Measurements from ENCODE around the gene PLVAP.

- TF ChIP-seq CTCF (IDR thresholded peaks at IDR 0.05; ENCODE audit: insufficient read depth, low read length, poor library complexity, severe bottlenecking) (no peak), EZH2phosphoT487 (conservative IDR thresholded peaks at IDR 0.05; ENCODE audit: low read length) (no peak)
Observed at GRCh38 chr19:17418710-17419109, 41.6 kb upstream of the PLVAP start.
